Peyer's patch (tissue), 4 donors: Measurements from ENCODE around the gene GASK1B. TPM values are rescaled to one million over a fixed set of nuclear protein-coding genes. Genes with fewer than 3 reads are reported as not detected.

Source experiments
- DNase-seq, 3 donors: peaks; one replicate each; pipeline ENCODE4 v3.0.0-alpha.2; 2017 to 2019
- H3K27ac ChIP-seq, 4 donors: fragments of 200-600 bp; sonication (generic); one replicate each; pipeline ENCODE4 v1.5.1; 2016 to 2019
- H3K27me3 ChIP-seq, 2 donors: fragments of 200-600 bp; sonication (generic); one replicate each; pipeline ENCODE4 v1.5.1; 2019
- H3K36me3 ChIP-seq, 3 donors: fragments of 200-600 bp; sonication (generic); one replicate each; pipeline ENCODE4 v1.5.1; 2016 to 2019
- H3K4me1 ChIP-seq, 4 donors: fragments of 200-600 bp; sonication (generic); one replicate each; pipeline ENCODE4 v1.5.1; 2016 to 2019
- H3K4me3 ChIP-seq, 4 donors: fragments of 200-600 bp; sonication (generic); 1 replicate in 3 of 4; 2 replicates in 1 of 4; pipeline ENCODE4 v1.5.1; 2016 to 2019; ENCODE audit warnings: mild to moderate bottlenecking in 1 of 4
- H3K9me3 ChIP-seq, 4 donors: fragments of 200-600 bp; sonication (generic); one replicate each; pipeline ENCODE4 v1.5.1; 2016 to 2019; ENCODE audit warnings: mild to moderate bottlenecking in 1 of 4
- POLR2A ChIP-seq, 2 donors: fragments of 450-650 bp; IDR thresholded peaks; one replicate each; pipeline ENCODE4 v1.5.1; 2017; ENCODE audit warnings: antibody characterized with exemption in 2 of 2, mild to moderate bottlenecking in 2 of 2, moderate library complexity in 2 of 2
- total RNA-seq, 4 donors: library from RNA; depleted of rRNA; stranded (reverse); fragments of >200 nt; gene quantifications; one replicate each; pipeline ENCODE4 v1.1.0, GENCODE V29; 2016
- TF ChIP-seq, protein P1 (sequence below), 6 experiments: fragments of 450-650 bp in 4 of 6; fragments of 200-600 bp in 2 of 6; sonication (generic) in 1 of 6; IDR thresholded peaks; one replicate each; pipeline ENCODE4 v1.5.1; 2017 to 2019; ENCODE audit warnings: antibody characterized with exemption in 6 of 6, mild to moderate bottlenecking in 3 of 6, moderate library complexity in 1 of 6

GASK1B gene
- total RNA-seq, 4 donors from 2014 or later, result 8.8 to 59.4 (median 10.1) TPM

DNA sequence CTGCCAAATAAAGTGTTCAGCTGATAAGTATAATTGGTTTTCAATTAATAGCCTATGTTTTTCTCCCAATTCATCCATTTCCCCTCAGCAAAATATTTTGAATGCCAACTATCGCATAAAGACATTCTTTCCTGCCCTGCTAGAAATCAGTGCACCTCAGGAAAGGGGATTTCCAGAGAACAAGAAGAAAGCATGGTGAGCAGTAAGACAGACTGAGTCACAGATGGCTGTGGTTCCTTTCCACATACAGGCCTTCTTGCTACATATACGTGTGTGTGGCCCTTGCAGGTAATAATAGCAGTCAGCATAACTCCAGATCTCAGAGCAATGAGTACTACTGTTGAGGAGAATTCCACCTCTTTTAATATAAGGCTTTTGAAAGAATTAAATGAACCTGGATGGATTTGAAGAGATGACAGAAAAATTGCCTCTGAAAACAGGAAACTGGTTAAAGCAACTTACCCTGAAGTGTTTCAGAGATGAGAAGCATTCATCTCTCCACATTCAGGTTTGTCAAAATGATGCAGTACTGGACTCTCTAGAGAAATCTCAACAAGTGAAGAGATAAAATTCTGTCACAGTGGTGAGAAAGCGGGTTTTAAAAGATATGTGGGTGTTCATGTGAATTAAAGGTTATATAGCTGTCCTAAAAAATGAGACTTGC lies 13.6 kb downstream of the GASK1B start:
- H3K9me3 ChIP-seq, result no peaks in the 10 kb centered on the region
- no peak for DNase-seq
- no peak for TF ChIP-seq POLR2A (IDR thresholded peaks at IDR 0.05)
- TF ChIP-seq, protein P1, sequence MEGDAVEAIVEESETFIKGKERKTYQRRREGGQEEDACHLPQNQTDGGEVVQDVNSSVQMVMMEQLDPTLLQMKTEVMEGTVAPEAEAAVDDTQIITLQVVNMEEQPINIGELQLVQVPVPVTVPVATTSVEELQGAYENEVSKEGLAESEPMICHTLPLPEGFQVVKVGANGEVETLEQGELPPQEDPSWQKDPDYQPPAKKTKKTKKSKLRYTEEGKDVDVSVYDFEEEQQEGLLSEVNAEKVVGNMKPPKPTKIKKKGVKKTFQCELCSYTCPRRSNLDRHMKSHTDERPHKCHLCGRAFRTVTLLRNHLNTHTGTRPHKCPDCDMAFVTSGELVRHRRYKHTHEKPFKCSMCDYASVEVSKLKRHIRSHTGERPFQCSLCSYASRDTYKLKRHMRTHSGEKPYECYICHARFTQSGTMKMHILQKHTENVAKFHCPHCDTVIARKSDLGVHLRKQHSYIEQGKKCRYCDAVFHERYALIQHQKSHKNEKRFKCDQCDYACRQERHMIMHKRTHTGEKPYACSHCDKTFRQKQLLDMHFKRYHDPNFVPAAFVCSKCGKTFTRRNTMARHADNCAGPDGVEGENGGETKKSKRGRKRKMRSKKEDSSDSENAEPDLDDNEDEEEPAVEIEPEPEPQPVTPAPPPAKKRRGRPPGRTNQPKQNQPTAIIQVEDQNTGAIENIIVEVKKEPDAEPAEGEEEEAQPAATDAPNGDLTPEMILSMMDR (IDR thresholded peaks at IDR 0.05), result no peak
- H3K27me3 ChIP-seq, result no peaks in the 10 kb centered on the region
- H3K4me1 ChIP-seq, result peaks cover 0 to 3% (median 0%) of the 10 kb centered on the region in 4 donors
- H3K4me3 ChIP-seq, result no peak overlapping the region
- H3K27ac ChIP-seq, result no peak overlapping the region
- no peaks in the 10 kb centered on the region for H3K36me3 ChIP-seq

DNA sequence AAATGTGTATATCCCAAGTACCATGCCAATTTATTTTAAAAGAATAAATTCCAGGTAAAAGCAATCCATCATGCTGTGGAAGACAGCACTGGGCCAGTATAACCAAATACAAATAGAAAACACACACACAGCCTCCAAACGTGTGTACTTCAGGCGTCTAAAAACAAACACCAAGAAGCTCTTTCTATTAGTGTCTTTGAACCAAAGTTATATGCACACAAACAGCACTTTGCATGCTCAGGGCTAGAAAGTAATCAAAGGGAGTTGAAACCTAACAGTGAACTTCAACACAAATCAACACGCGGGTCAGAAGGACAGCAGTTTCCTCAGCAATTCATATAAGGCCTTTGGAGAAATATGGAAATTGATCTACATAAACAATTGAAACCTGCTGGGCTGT lies 15.4 kb downstream of the GASK1B start:
- Histone ChIP-seq H3K27me3 (no peaks in the 10 kb centered on the region), H3K27ac (no peak overlapping the region), H3K4me1 (peaks cover 0 to 3% (median 0%) of the 10 kb centered on the region in 4 donors), H3K4me3 (no peak overlapping the region), H3K36me3 (no peaks in the 10 kb centered on the region), H3K9me3 (no peaks in the 10 kb centered on the region)
- no peak for DNase-seq
- TF ChIP-seq, protein P1 (IDR thresholded peaks at IDR 0.05), result no peak
- TF ChIP-seq POLR2A (IDR thresholded peaks at IDR 0.05), result no peak

DNA sequence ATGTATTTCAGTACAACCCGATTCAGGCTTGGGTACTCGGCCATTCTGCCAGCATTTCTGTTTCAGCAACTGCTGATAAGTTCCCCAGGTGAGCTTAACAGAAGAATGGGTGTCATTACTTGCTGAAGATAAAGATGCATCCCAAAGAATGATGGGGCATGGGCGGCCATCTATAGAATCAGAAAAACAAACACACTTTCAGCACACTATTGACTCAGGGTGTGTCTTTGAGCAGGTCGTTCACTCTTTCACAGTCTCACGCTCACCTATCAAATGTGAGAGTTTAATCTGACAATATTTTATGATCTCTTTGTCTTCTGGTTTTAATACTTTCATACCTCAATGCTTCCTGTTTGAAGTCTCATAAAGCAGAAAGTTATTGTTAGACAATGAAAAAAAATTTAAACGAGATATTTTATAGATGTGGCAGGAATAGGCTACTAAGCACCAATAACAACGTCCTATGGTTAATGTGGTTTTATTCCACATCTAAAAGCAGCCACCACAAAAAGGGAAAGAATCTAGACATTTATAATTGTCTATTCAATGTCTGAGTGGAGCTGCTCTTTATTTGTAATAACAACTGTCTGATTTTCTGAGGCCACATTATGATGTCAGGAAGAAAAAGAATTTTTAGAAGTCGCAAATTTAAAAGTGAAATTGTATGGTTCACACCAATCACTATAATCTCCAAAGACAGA lies 17.0 kb downstream of the GASK1B start:
- peaks cover 0 to 3% (median 0%) of the 10 kb centered on the region in 4 donors for H3K4me1 ChIP-seq
- no peaks in the 10 kb centered on the region for H3K27me3 ChIP-seq
- no peak for TF ChIP-seq POLR2A (IDR thresholded peaks at IDR 0.05)
- TF ChIP-seq, protein P1 (IDR thresholded peaks at IDR 0.05), result no peak
- H3K9me3 ChIP-seq, result no peaks in the 10 kb centered on the region
- no peak overlapping the region for H3K27ac ChIP-seq
- no peak overlapping the region for H3K4me3 ChIP-seq
- DNase-seq, result no peak
- H3K36me3 ChIP-seq, result no peaks in the 10 kb centered on the region

DNA sequence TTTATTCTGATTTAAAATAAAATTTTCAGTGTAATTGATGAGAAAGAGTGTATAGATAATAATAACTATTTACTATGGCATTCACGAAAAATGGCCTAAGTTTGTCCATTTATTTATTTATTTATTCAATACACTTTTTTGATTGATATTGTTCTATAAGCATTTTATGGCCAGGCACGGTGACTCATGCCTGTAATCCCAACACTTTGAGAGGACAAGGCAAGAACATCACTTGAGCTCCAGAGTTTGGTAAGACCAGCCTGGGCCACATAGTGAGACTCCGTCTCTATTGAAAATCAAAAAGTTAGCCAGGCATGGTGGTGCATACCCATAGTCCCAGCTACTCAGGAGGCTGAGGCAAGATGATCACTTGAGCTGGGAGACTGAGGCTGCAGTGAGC lies 25.7 kb downstream of the GASK1B start:
- no peaks in the 10 kb centered on the region for H3K27me3 ChIP-seq
- TF ChIP-seq, protein P1 (IDR thresholded peaks at IDR 0.05), result no peak
- no peak for TF ChIP-seq POLR2A (IDR thresholded peaks at IDR 0.05)
- no peak for DNase-seq
- no peak overlapping the region for H3K4me3 ChIP-seq
- no peak overlapping the region for H3K27ac ChIP-seq
- no peaks in the 10 kb centered on the region for H3K9me3 ChIP-seq
- no peaks in the 10 kb centered on the region for H3K4me1 ChIP-seq
- peaks cover 0 to 6% (median 0%) of the 10 kb centered on the region in 3 donors for H3K36me3 ChIP-seq

DNA sequence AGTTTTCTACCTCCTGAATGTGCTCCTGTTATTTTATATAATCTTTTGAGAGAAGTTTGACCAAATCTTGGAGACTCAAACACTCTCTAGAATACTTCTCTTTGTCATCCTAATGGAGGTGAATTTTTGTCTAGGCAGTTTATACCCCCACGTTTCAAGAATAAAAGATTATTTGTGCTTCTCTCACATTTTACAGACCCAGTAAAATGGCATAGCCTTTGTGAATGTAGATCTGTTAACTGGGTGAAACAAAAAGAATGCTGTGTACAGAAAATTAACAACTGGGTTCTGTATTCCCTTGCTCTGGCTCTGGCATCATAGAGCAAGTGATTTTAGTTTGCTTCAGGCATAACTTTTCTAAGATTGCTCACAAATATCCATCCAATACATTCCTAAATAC lies 26.1 kb downstream of the GASK1B start:
- peaks cover 0 to 6% (median 0%) of the 10 kb centered on the region in 3 donors for H3K36me3 ChIP-seq
- no peaks in the 10 kb centered on the region for H3K4me1 ChIP-seq
- no peak overlapping the region for H3K27ac ChIP-seq
- H3K27me3 ChIP-seq, result no peaks in the 10 kb centered on the region
- DNase-seq, result no peak
- H3K4me3 ChIP-seq, result no peak overlapping the region
- no peaks in the 10 kb centered on the region for H3K9me3 ChIP-seq
- TF ChIP-seq, protein P1 (IDR thresholded peaks at IDR 0.05), result no peak
- TF ChIP-seq POLR2A (IDR thresholded peaks at IDR 0.05), result no peak
